Measurements from ENCODE around the gene AP2M1. TPM values are rescaled to one million over a fixed set of nuclear protein-coding genes. Genes with fewer than 3 reads are reported as not detected.

Gene AP2M1
- polyA plus RNA-seq = 100 to 1,000 TPM; 240 to 283 (median 270) TPM
- long read RNA-seq, donor 1 = 0 reads
- long read RNA-seq, donor 2, transcript AP2M1-202 (11 exons, 2,091 nt) = major isoform, 38 of 40 reads
- long read RNA-seq, donor 2, partial matches to known transcripts = 0 of 40 reads
- long read RNA-seq, donor 2, other reads (novel, unspliced or antisense) = 0 of 40 reads
- long read RNA-seq, donor 3, transcript AP2M1-202 (11 exons, 2,091 nt) = major isoform, 23 of 31 reads
- long read RNA-seq, donor 3, partial matches to known transcripts = 0 of 31 reads
- long read RNA-seq, donor 3, other reads (novel, unspliced or antisense) = 0 of 31 reads
- long read RNA-seq, donor 4, partial matches to known transcripts = 0 of 3 reads
- long read RNA-seq, donor 4, other reads (novel, unspliced or antisense) = 0 of 3 reads
- long read RNA-seq, donor 5, transcript AP2M1-202 (11 exons, 2,091 nt) = major isoform, 6 of 30 reads
- long read RNA-seq, donor 5, partial matches to known transcripts = 22 of 30 reads
- long read RNA-seq, donor 5, other reads (novel, unspliced or antisense) = 0 of 30 reads
- long read RNA-seq, donor 6, transcript AP2M1-202 (11 exons, 2,091 nt) = major isoform, 67 of 84 reads
- long read RNA-seq, donor 6, partial matches to known transcripts = 10 of 84 reads
- long read RNA-seq, donor 6, other reads (novel, unspliced or antisense) = 0 of 84 reads
- long read RNA-seq, donor 7 = 0 reads
- long read RNA-seq, donor 8, transcript AP2M1-202 (11 exons, 2,091 nt) = major isoform, 8 of 10 reads
- long read RNA-seq, donor 8, partial matches to known transcripts = 0 of 10 reads
- long read RNA-seq, donor 8, other reads (novel, unspliced or antisense) = 0 of 10 reads
- long read RNA-seq, donor 9, transcript AP2M1-202 (11 exons, 2,091 nt) = major isoform, 14 of 17 reads
- long read RNA-seq, donor 9, partial matches to known transcripts = 0 of 17 reads
- long read RNA-seq, donor 9, other reads (novel, unspliced or antisense) = 0 of 17 reads
- long read RNA-seq, donor 10, transcript AP2M1-202 (11 exons, 2,091 nt) = major isoform, 70 of 117 reads
- long read RNA-seq, donor 10, transcript AP2M1-214 (3 exons, 684 nt) = minor isoform, 6 of 117 reads
- long read RNA-seq, donor 10, partial matches to known transcripts = 34 of 117 reads
- long read RNA-seq, donor 10, other reads (novel, unspliced or antisense) = 0 of 117 reads

DNA sequence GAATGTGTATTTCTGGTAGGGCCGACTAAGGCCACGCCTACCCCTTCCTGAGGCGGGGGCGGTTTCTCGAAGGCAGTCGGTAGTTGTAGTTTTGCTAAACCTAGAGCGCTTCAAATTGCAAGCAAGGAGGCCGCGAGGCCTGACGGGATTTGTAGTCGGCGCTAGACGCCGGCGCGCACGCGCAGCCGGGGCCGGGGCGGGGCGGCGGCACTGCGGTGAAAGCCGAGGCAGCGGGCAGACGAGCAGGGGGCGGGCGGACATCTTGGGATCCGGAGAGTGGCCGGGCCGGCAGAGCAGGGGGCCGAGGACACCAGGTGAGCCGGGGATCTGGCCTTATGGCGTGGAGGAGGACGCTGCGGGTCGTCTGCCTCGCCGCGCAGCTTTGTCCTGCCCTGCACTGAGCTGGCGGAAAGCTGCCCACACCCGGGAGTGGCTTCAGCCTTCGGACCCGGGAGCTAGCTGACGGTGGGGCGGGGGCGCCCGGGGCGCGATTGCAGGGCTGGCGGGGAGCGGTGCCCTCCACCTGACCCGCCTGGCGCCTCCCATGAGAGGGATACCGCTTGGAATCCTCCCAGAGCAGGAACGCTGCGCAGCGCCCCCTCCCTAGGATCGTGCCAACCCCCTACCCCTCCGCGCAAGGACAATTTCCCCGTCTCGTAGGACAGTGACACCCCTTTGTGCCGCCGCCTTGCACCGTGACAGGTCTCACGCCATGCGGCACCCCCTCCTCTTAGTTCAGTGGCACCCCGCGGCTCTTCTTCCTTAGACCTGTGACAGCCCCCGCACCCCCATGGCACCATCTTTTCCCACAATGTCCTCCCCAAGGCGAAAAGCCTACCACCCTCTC is at the start of gene AP2M1:
Gene AP2M1 (plus strand): TSS at position 210 of the 847 bp plus-strand sequence. CDS start 2,139 bp downstream, outside the sequence.
- H3K27ac ChIP-seq (ENCODE audit: low read depth in 1 of 3, low read length in 2 of 3) = peak within 1 kb of the TSS; percentile 82 to 89 (median 83)
- DNase-seq = peak; percentile 99 to 100
- peaks cover 9 to 40% (median 12%) of the 10 kb centered on the region in 3 donors for H3K4me1 ChIP-seq (ENCODE audit: control insufficient read depth in 3 of 3, insufficient read depth in 2 of 3, low read depth in 1 of 3, low read length in 2 of 3)
- H3K27me3 ChIP-seq (ENCODE audit: control insufficient read depth in 3 of 3, insufficient read depth in 3 of 3, low read length in 3 of 3) = no peaks in the 10 kb centered on the region
- 0 to 1% (median 1%) methylated on average over 62 to 73 of the region's 73 CpGs for WGBS, 3 donors
- H3K36me3 ChIP-seq (ENCODE audit: control insufficient read depth in 3 of 3, insufficient read depth in 2 of 3, low read depth in 1 of 3, low read length in 3 of 3) = peaks cover 9 to 68% (median 13%) of the 10 kb centered on the region in 3 donors
- FAIRE-seq = no peak
- H3K4me3 ChIP-seq (ENCODE audit: low read depth in 1 of 3, low read length in 3 of 3) = peak within 1 kb of the TSS; percentile 76 to 91 (median 85)
- H3K9me3 ChIP-seq (ENCODE audit: control insufficient read depth in 2 of 2, insufficient read depth in 1 of 2, low read depth in 1 of 2, low read length in 1 of 2) = no peaks in the 10 kb centered on the region

GRCh38 chr3:184126006-184126405 is 48.6 kb upstream of the AP2M1 start:
- H3K27me3 ChIP-seq (ENCODE audit: control insufficient read depth in 3 of 3, insufficient read depth in 3 of 3, low read length in 3 of 3) = no peaks in the 10 kb centered on the region
- H3K4me3 ChIP-seq (ENCODE audit: low read depth in 1 of 3, low read length in 3 of 3) = no peak overlapping the region
- H3K9me3 ChIP-seq (ENCODE audit: control insufficient read depth in 2 of 2, insufficient read depth in 1 of 2, low read depth in 1 of 2, low read length in 1 of 2) = no peaks in the 10 kb centered on the region
- H3K36me3 ChIP-seq (ENCODE audit: control insufficient read depth in 3 of 3, insufficient read depth in 2 of 3, low read depth in 1 of 3, low read length in 3 of 3) = no peaks in the 10 kb centered on the region
- no peak for DNase-seq
- no peak overlapping the region for H3K27ac ChIP-seq (ENCODE audit: low read depth in 1 of 3, low read length in 2 of 3)
- no peak for FAIRE-seq
- WGBS, 3 donors = 73 to 76% (median 73%) methylated on average over 3 of the region's 3 CpGs
- H3K4me1 ChIP-seq (ENCODE audit: control insufficient read depth in 3 of 3, insufficient read depth in 2 of 3, low read depth in 1 of 3, low read length in 2 of 3) = no peaks in the 10 kb centered on the region

- Histone ChIP-seq H3K27me3 (ENCODE audit: control insufficient read depth in 3 of 3, insufficient read depth in 3 of 3, low read length in 3 of 3) (no peaks in the 10 kb centered on the region), H3K36me3 (ENCODE audit: control insufficient read depth in 3 of 3, insufficient read depth in 2 of 3, low read depth in 1 of 3, low read length in 3 of 3) (no peaks in the 10 kb centered on the region), H3K27ac (ENCODE audit: low read depth in 1 of 3, low read length in 2 of 3) (no peak overlapping the region), H3K4me3 (ENCODE audit: low read depth in 1 of 3, low read length in 3 of 3) (no peak overlapping the region), H3K4me1 (ENCODE audit: control insufficient read depth in 3 of 3, insufficient read depth in 2 of 3, low read depth in 1 of 3, low read length in 2 of 3) (no peaks in the 10 kb centered on the region), H3K9me3 (ENCODE audit: control insufficient read depth in 2 of 2, insufficient read depth in 1 of 2, low read depth in 1 of 2, low read length in 1 of 2) (no peaks in the 10 kb centered on the region)
- DNase-seq (peak; percentile 29 to 31), FAIRE-seq (no peak)
- WGBS, 3 donors = 17 to 36% (median 29%) methylated on average over 2 of the region's 2 CpGs
Observed at GRCh38 chr3:184129012-184129411, 45.6 kb upstream of the AP2M1 start.

DNA sequence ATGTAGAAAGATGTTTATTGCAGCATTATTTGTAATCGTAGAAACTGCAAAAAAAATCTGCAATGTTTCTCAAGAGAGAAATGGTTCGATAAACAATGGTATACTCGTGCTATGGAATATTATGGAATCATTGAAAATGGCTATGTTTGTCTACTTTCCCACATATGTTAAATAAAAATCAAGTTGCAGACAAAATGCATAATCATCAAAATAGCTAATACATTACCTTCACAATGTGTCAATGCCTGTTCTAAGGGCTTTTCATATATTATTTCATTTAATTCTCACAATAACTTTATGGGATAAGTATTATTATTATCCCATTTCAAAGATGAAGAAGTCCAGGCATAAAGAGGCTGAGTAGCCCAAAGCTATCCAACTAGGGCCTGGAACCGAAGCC is 41.7 kb upstream of the AP2M1 start:
- Histone ChIP-seq H3K4me1 (ENCODE audit: control insufficient read depth in 3 of 3, insufficient read depth in 2 of 3, low read depth in 1 of 3, low read length in 2 of 3) (peaks cover 4 to 16% (median 5%) of the 10 kb centered on the region in 3 donors), H3K4me3 (ENCODE audit: low read depth in 1 of 3, low read length in 3 of 3) (no peak overlapping the region), H3K27ac (ENCODE audit: low read depth in 1 of 3, low read length in 2 of 3) (no peak overlapping the region), H3K27me3 (ENCODE audit: control insufficient read depth in 3 of 3, insufficient read depth in 3 of 3, low read length in 3 of 3) (no peaks in the 10 kb centered on the region), H3K9me3 (ENCODE audit: control insufficient read depth in 2 of 2, insufficient read depth in 1 of 2, low read depth in 1 of 2, low read length in 1 of 2) (no peaks in the 10 kb centered on the region), H3K36me3 (ENCODE audit: control insufficient read depth in 3 of 3, insufficient read depth in 2 of 3, low read depth in 1 of 3, low read length in 3 of 3) (peaks cover 0 to 5% (median 2%) of the 10 kb centered on the region in 3 donors)
- 94 to 96% (median 95%) methylated on average over 4 of the region's 4 CpGs for WGBS, 3 donors
- DNase-seq (no peak), FAIRE-seq (no peak)

- DNase-seq (peak; percentile 87 to 88), FAIRE-seq (no peak)
- WGBS, 3 donors = 1 to 2% (median 2%) methylated on average over 36 to 37 of the region's 37 CpGs
- Histone ChIP-seq H3K36me3 (ENCODE audit: control insufficient read depth in 3 of 3, insufficient read depth in 2 of 3, low read depth in 1 of 3, low read length in 3 of 3) (peaks cover 0 to 16% (median 2%) of the 10 kb centered on the region in 3 donors), H3K4me3 (ENCODE audit: low read depth in 1 of 3, low read length in 3 of 3) (peak overlapping the region; percentile 78 to 88 (median 78)), H3K9me3 (ENCODE audit: control insufficient read depth in 2 of 2, insufficient read depth in 1 of 2, low read depth in 1 of 2, low read length in 1 of 2) (no peaks in the 10 kb centered on the region), H3K4me1 (ENCODE audit: control insufficient read depth in 3 of 3, insufficient read depth in 2 of 3, low read depth in 1 of 3, low read length in 2 of 3) (peaks cover 4 to 16% (median 5%) of the 10 kb centered on the region in 3 donors), H3K27me3 (ENCODE audit: control insufficient read depth in 3 of 3, insufficient read depth in 3 of 3, low read length in 3 of 3) (no peaks in the 10 kb centered on the region), H3K27ac (ENCODE audit: low read depth in 1 of 3, low read length in 2 of 3) (peak overlapping the region; percentile 67 to 91 (median 68))
Observed at GRCh38 chr3:184133840-184134745, 40.6 kb upstream of the AP2M1 start.

DNA sequence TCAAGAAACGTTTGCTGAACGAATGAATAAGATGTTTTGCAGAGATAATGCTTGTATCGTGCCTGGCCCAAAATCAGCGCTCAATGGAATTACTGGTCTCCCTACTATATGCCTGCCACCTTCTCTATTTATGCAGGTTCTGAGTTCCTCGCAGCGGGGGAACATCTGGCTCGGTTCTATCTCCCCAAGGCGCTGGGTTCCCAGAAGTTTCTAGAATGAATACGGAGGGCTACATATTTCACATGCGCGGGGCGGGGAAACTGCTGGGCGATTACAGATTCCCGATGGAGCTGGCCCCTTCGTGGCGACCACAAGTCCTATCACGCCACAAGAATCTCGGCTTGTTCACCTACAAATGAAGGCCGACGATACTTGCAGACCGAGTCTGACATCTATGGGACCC is 39.9 kb upstream of the AP2M1 start:
- 0% methylated on average over 21 of the region's 21 CpGs for WGBS, 3 donors
- Histone ChIP-seq H3K36me3 (ENCODE audit: control insufficient read depth in 3 of 3, insufficient read depth in 2 of 3, low read depth in 1 of 3, low read length in 3 of 3) (peaks cover 0 to 20% (median 2%) of the 10 kb centered on the region in 3 donors), H3K4me3 (ENCODE audit: low read depth in 1 of 3, low read length in 3 of 3) (peak overlapping the region; percentile 78 to 88 (median 78)), H3K9me3 (ENCODE audit: control insufficient read depth in 2 of 2, insufficient read depth in 1 of 2, low read depth in 1 of 2, low read length in 1 of 2) (no peaks in the 10 kb centered on the region), H3K27me3 (ENCODE audit: control insufficient read depth in 3 of 3, insufficient read depth in 3 of 3, low read length in 3 of 3) (no peaks in the 10 kb centered on the region), H3K4me1 (ENCODE audit: control insufficient read depth in 3 of 3, insufficient read depth in 2 of 3, low read depth in 1 of 3, low read length in 2 of 3) (peaks cover 4 to 16% (median 5%) of the 10 kb centered on the region in 3 donors), H3K27ac (ENCODE audit: low read depth in 1 of 3, low read length in 2 of 3) (peak overlapping the region; percentile 67 to 91 (median 68))
- DNase-seq (no peak), FAIRE-seq (no peak)

All from small intestine (tissue), 16 donors.